Activated CD8-positive, alpha-beta T cell treated with anti-CD3 and anti-CD28 coated beads, Interleukin-2, amount 10 ng/mL, durations not matched to agents 7 days and 5 days (primary cell): Measurements from ENCODE around the gene MBD6. TPM values are rescaled to one million over a fixed set of nuclear protein-coding genes. Genes with fewer than 3 reads are reported as not detected.
"Not testable (repeated sequence)": the region's sequence is repeated elsewhere in the genome, so short reads cannot be mapped to it uniquely, and the experiment has no call there.

Experiments used
- ATAC-seq: fragments of 150-1000 bp; cut with Tn5 transposase; one replicate; pipeline ENCODE4 v1.10.0; 2021; ENCODE audit warnings: moderate library complexity
- CTCF ChIA-PET: fragments of 350-600 bp; sonication (Branson Sonifier 250); formaldehyde crosslinking; loops from one replicate; lab custom pipeline; 2021; ENCODE audit warnings: antibody characterized with exemption; lab: Charles Lee
- POLR2A ChIA-PET: fragments of 350-600 bp; sonication (Branson Sonifier 250); formaldehyde crosslinking; loops from one replicate; lab custom pipeline; 2021; ENCODE audit warnings: antibody characterized with exemption; lab: Charles Lee
- DNase-seq: peaks from one replicate; pipeline ENCODE4 v3.0.0-alpha.2; 2020
- H3K27ac Mint-ChIP-seq: one replicate; pipeline ENCODE4 v1.8.0; 2021; ENCODE audit warnings: mild to moderate bottlenecking, mixed read lengths
- H3K27me3 Mint-ChIP-seq: one replicate; pipeline ENCODE4 v1.8.0; 2021; ENCODE audit warnings: low read depth, mixed read lengths
- H3K36me3 Mint-ChIP-seq: one replicate; pipeline ENCODE4 v1.8.0; 2021; ENCODE audit warnings: low read depth, mixed read lengths
- H3K4me1 Mint-ChIP-seq: one replicate; pipeline ENCODE4 v1.8.0; 2021; ENCODE audit warnings: low read depth, mixed read lengths
- H3K4me3 Mint-ChIP-seq: one replicate; pipeline ENCODE4 v1.8.0; 2021; ENCODE audit warnings: mild to moderate bottlenecking, mixed read lengths
- H3K9me3 Mint-ChIP-seq: one replicate; pipeline ENCODE4 v1.8.0; 2022; ENCODE audit warnings: mixed read lengths; ENCODE audit not compliant: insufficient read depth
- total RNA-seq, 2 experiments: library from RNA; stranded (reverse); gene quantifications; one replicate each; pipeline ENCODE4 v1.2.3, GENCODE V29; 2021

The MBD6 gene
- total RNA-seq, 2 experiments from 2014 or later: 68.4 to 71.4 TPM

DNA sequence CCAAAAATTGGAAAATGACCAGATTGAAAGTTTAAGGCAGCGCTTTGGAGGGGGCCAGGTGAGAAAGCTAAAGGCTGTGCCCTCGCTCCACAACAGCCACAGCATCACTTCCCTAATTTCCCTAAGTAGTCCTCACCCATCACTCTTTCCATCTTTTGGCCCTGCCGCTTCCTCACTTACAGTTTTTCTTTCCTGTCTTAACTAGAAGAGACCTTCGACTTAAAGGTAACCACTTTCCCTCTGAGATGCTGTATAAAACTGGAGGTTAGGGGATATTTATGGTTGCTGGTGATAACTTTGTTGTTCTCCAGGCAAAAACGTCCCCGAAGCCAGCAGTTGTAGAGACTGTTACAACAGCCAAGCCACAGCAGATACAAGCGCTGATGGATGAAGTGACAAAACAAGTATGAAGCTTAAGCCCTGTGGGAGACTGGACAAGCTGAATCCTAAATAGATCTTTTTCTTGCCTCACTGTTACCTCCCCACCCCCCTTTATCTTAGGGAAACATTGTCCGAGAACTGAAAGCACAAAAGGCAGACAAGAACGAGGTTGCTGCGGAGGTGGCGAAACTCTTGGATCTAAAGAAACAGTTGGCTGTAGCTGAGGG is 6.6 kb upstream of the MBD6 start:
- ATAC-seq (no peak), DNase-seq (no peak)
- POLR2A ChIA-PET: interaction anchor here (1.2 to 5.2 kb wide), 2 partner anchors 10 to 37 kb away, joined by 3 to 74 read pairs; partner anchors contain the start of gene ARHGAP9
- peaks cover 32% of the 10 kb centered on the region for H3K4me1 Mint-ChIP-seq
- CTCF ChIA-PET: interaction anchor here (1.3 to 3.9 kb wide), 4 partner anchors 35 to 64 kb away, joined by 3 to 15 read pairs (median 8); no protein-coding TSS in a partner anchor
- H3K36me3 Mint-ChIP-seq: peaks cover 80% of the 10 kb centered on the region
- peak overlapping the region; percentile 13 for H3K27ac Mint-ChIP-seq
- no peaks in the 10 kb centered on the region for H3K9me3 Mint-ChIP-seq
- H3K27me3 Mint-ChIP-seq: no peaks in the 10 kb centered on the region
- no peak overlapping the region for H3K4me3 Mint-ChIP-seq

DNA sequence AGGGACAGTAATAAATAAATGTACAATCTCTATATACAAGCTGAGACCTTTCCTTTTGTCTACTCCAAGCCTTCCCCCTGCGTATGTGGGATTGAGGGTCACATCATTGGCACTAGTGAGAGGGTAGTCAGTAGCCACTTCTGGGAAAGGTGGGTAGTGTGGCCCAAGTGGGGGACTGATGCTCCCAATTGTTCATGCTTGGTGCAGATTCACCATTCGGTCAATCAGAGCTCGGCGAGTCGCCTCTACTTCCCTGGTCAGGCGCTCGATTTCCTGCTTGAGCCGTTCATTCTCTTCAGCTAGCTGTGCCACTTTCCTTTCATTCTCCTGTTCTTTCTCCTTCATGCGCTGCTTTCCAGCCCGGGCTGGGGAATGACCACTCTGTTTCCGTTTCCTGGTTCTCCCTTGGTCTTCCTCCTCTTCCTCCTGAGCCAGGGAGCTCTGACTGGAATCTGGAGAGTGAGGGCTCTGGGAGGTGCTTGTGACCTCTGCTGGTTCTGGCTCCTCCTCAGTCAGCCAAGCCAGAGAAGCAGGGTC is 5.9 kb upstream of the MBD6 start:
- ChIA-PET POLR2A (interaction anchor here (5.2 kb wide), 1 partner anchor 38 kb away, joined by 74 read pairs; the partner anchor contains the start of gene ARHGAP9), CTCF (interaction anchor here (0.6 to 3.9 kb wide), 4 partner anchors 17 to 58 kb away, joined by 3 to 15 read pairs (median 7); no protein-coding TSS in a partner anchor)
- Mint-ChIP-seq H3K9me3 (no peaks in the 10 kb centered on the region), H3K27ac (peak overlapping the region; percentile 2), H3K27me3 (no peaks in the 10 kb centered on the region), H3K36me3 (peaks cover 78% of the 10 kb centered on the region), H3K4me1 (peaks cover 39% of the 10 kb centered on the region), H3K4me3 (no peak overlapping the region)
- no peak for ATAC-seq
- no peak for DNase-seq

DNA sequence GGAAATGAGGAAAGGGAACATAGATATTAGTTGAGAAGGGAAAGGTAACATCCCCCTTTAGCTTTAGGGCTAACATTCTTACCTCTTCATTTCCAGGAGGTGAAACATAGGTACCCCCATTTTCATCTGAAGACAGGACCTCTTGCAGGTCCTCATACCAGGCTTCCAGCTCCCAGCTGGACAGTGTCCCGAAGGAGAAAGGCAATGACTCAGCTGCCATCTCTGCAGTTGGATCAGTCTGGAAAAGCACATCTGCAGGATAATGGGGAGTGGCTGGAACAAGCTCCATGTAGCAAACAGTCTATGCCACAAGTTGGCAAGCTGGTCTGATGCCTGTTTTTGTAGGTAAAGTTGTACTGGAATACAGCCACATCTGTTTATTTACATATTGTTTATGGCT is 5.4 kb upstream of the MBD6 start:
- Mint-ChIP-seq H3K27me3 (no peaks in the 10 kb centered on the region), H3K36me3 (peaks cover 75% of the 10 kb centered on the region), H3K27ac (no peak overlapping the region), H3K4me3 (no peak overlapping the region), H3K9me3 (no peaks in the 10 kb centered on the region), H3K4me1 (peaks cover 44% of the 10 kb centered on the region)
- DNase-seq (no peak), ATAC-seq (no peak)
- POLR2A ChIA-PET: interaction anchor here (0.8 to 5.2 kb wide), 2 partner anchors 29 to 39 kb away, joined by 3 to 74 read pairs; partner anchors contain the start of genes ARHGAP9 and DCTN2
- CTCF ChIA-PET: interaction anchor here (0.6 to 3.9 kb wide), 3 partner anchors 18 to 59 kb away, joined by 3 to 15 read pairs (median 11); no protein-coding TSS in a partner anchor

DNA sequence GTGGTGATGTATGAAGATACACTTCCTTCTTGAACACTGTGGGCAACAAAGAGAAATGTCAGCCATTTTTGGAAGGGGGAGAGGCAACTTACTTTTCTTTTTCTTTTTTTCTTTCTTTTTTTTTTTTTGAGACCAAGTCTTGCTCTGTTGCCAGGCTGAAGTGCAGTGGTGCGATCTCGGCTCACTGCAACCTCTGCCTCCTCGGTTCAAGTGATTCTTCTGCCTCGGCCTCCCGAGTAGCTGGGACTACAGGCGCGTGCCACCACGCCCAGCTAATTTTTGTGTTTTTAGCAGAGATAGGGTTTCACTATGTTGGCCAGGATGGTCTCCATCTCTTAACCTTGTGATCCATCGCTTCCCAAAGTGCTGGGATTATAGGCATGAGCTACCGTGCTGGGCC is 4.9 kb upstream of the MBD6 start:
- POLR2A ChIA-PET: interaction anchor here (0.8 to 5.2 kb wide), 5 partner anchors 8 to 39 kb away, joined by 3 to 74 read pairs (median 4); partner anchors contain the start of genes ARHGAP9 and DCTN2
- peaks cover 41% of the 10 kb centered on the region for H3K4me1 Mint-ChIP-seq
- CTCF ChIA-PET: interaction anchor here (0.6 to 3.9 kb wide), 3 partner anchors 18 to 59 kb away, joined by 3 to 15 read pairs (median 11); no protein-coding TSS in a partner anchor
- H3K36me3 Mint-ChIP-seq: peaks cover 70% of the 10 kb centered on the region
- not testable (repeated sequence) for ATAC-seq, H3K27me3 Mint-ChIP-seq, H3K9me3 Mint-ChIP-seq, DNase-seq, H3K4me3 Mint-ChIP-seq, H3K27ac Mint-ChIP-seq

DNA sequence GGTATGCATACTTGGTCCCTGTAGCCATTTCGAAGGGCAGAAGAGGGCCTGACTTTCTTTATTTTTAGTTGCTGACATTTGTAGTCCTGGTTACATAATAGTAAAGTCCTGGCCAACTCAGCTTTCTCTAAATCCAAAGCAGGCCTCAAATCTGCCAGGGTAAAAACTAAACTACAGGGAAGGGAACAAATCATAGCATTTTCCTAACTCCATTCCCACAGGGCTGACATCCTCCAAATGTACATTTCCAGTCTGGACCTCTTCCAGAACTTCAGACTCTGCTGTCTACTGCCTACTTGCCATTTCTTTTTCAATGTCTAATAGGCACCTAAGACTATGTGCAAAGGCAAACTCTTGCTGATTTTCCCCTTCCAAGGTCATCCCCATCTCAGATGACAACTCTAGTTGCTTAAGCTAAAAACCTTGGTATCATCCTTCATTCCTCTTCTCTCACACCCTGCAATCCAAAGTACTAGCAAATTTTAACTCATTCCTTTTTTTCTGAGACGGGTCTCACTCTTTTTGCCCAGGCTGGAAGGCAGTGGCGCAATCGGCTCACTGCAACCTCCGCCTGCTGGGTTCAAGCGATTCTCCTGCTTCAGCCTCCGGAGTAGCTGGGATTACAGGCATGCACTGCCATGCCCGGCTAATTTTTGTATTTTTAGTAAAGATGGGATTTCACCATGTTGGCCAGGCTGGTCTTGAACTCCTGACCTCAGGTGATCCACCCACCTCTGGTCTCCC is 4.3 kb upstream of the MBD6 start:
- H3K4me3 Mint-ChIP-seq: peak overlapping the region; percentile 86
- ChIA-PET CTCF (interaction anchor here (1.1 to 3.9 kb wide), 3 partner anchors 41 to 102 kb away, joined by 3 to 15 read pairs (median 11); no protein-coding TSS in a partner anchor), POLR2A (interaction anchor here (0.6 to 5.2 kb wide), 5 partner anchors 9 to 40 kb away, joined by 3 to 74 read pairs (median 4); partner anchors contain the start of gene ARHGAP9)
- no peak for DNase-seq
- H3K27ac Mint-ChIP-seq: peak overlapping the region; percentile 62
- no peaks in the 10 kb centered on the region for H3K9me3 Mint-ChIP-seq
- peaks cover 42% of the 10 kb centered on the region for H3K4me1 Mint-ChIP-seq
- no peaks in the 10 kb centered on the region for H3K27me3 Mint-ChIP-seq
- no peak for ATAC-seq
- H3K36me3 Mint-ChIP-seq: peaks cover 63% of the 10 kb centered on the region

DNA sequence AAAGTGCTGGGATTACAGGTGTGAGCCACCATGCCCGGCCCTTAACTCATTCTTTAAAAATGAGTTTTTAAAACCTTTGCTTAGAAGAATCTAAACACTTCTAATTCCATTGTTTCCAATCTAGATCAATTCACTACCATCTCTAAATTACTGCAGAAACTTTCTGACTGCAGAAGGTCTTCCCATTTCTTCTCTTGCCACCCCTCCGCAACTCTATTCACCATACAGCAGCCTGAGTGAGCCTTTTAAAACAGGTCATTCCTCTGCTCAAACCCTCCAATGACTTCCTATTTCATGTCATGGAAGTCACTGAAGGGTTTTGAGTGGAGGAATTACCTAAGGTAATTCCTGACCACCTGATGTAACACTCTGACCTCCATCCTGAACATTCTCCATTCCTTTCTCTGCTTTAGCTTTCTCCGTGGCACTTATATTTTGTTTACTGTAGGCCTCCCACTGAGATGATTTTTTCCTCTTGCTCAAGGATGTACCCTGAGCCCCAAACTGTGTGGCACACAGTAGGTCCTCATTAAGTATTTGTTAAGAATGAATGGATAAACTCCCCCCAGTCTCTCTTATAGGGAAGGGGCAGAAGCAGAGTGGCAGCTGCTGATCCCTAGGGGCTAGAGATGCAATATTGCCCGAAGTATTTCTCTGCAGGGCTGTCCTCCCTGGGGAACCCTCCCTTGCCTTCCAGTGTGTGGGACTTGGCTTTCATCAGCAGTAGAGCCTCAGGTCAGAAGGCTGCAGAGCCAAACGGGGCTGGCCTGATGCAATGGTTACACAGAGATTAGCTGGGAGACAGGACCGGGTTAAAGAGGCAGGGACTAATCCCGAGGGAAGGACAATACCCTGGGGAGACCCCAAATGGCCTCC is 3.5 kb upstream of the MBD6 start:
- peaks cover 66% of the 10 kb centered on the region for H3K36me3 Mint-ChIP-seq
- peaks cover 51% of the 10 kb centered on the region for H3K4me1 Mint-ChIP-seq
- no peak for DNase-seq
- no peak for ATAC-seq
- H3K4me3 Mint-ChIP-seq: peak overlapping the region; percentile 86
- no peaks in the 10 kb centered on the region for H3K9me3 Mint-ChIP-seq
- ChIA-PET CTCF (interaction anchor here (1.0 to 3.9 kb wide), 4 partner anchors 42 to 102 kb away, joined by 3 to 15 read pairs (median 6); partner anchors contain the start of gene GLI1), POLR2A (interaction anchor here (0.6 to 5.2 kb wide), 11 partner anchors 9 to 73 kb away, joined by 3 to 74 read pairs (median 9); partner anchors contain the start of genes ARHGAP9, DCTN2 and GLI1)
- H3K27me3 Mint-ChIP-seq: no peaks in the 10 kb centered on the region
- peak overlapping the region; percentile 100 for H3K27ac Mint-ChIP-seq

DNA sequence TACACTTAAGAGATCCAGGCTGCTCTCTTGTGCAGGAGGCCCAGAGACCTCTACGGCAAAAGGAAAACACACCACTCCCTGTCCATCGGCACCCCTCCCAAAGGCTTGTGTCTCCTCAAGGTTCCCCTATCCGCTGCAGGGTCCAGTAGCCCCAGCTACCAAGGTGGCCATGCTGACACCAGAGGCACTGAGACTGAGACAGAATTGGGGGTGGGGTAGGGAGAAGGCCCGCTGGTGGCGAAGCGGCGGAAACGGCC is 2.9 kb upstream of the MBD6 start:
- peaks cover 56% of the 10 kb centered on the region for H3K4me1 Mint-ChIP-seq

DNA sequence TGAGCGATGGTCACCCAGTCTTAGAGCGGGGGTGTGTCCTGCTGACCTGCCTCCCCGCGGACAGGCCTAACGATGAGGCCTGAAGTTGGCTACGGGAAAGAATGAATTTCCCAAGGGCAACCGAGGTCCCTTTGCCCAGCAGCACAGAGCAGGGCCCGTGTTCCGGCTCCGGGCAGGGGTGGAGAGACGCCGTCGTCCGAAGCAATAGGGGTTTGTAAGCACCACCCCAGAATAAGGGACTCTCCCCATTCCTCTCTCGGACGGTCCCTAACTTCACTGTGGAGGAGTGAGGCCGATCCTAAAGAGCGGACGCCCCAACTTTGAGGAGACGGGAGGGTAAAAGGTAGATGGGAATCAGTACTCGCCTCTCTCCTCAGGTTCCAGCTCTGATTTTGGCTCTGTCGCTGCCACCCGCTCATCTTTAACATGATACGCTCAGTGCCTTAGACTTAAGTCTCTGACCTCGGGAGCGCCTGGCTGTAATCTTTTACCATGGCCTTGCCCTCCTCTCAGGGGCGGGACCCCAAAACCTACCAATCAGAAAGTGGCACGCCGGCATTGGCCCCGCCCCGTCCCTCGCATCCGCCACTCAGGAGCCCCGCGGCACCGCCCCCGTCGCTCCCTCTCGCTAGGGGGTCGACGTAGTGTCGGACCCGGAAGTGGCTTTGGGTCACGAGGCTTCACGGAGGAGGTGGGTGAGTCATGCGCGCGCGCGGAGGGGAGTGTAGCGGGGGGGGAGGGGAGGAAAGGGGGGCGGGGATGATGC is 2.4 kb upstream of the MBD6 start, which contains the start of gene DDIT3:
Gene DDIT3, minus strand, starts transcription at position 462 of the 766 bp plus-strand sequence. CDS start 3,108 bp downstream, outside the sequence.
- peaks cover 59% of the 10 kb centered on the region for H3K4me1 Mint-ChIP-seq
- ChIA-PET POLR2A (interaction anchor here (0.6 to 5.2 kb wide), 16 partner anchors 11 to 1547 kb away, joined by 3 to 74 read pairs (median 6); partner anchors contain the start of genes ARHGAP9, DCTN2, GLI1 and RAB5B), CTCF (interaction anchor here (0.6 to 2.4 kb wide), 9 partner anchors 8 to 221 kb away, joined by 3 to 8 read pairs (median 3); partner anchors contain the start of gene GLI1)
- DNase-seq (peak; percentile 99), ATAC-seq (peak; percentile 75)
- H3K9me3 Mint-ChIP-seq: no peaks in the 10 kb centered on the region
- H3K27ac Mint-ChIP-seq: peak within 1 kb of the TSS; percentile 100
- H3K36me3 Mint-ChIP-seq: peaks cover 60% of the 10 kb centered on the region
- no peaks in the 10 kb centered on the region for H3K27me3 Mint-ChIP-seq
- H3K4me3 Mint-ChIP-seq: peak within 1 kb of the TSS; percentile 86

More for the DNA sequence above, 2.9 kb upstream of the MBD6 start:
- Mint-ChIP-seq H3K27me3 (no peaks in the 10 kb centered on the region), H3K9me3 (no peaks in the 10 kb centered on the region), H3K27ac (peak overlapping the region; percentile 100), H3K4me3 (peak overlapping the region; percentile 86), H3K36me3 (peaks cover 65% of the 10 kb centered on the region)
- ATAC-seq (peak; percentile 1), DNase-seq (peak; percentile 39)
- ChIA-PET POLR2A (interaction anchor here (0.6 to 5.2 kb wide), 14 partner anchors 12 to 409 kb away, joined by 3 to 74 read pairs (median 6); partner anchors contain the start of genes ARHGAP9, DCTN2, GLI1 and STAT6), CTCF (interaction anchor here (1.0 to 2.4 kb wide), 3 partner anchors 42 to 221 kb away, joined by 3 to 8 read pairs (median 3); partner anchors contain the start of gene GLI1)

DNA sequence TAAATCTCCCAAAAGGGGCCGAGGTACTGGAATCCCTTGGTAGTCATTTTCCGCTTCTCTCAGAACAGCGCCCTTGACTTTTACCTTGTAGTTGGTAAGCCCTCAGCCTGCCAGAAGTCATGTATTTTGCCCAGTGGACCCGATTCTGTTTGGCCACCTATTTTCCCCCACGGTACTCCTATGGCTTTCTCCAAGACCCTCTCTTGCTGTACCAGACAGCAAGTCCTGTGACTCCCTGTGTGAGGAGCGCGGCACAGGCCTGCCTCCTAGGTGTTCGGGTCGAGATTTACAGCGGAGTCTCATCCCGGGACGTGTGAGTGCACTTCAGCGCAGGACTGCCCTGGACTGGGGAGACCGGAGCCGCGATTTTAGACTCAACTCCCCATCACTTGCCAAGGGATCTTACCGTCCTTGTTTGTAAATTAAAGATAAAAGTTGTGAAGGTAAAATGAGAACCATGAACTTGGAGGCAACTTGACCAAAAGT is 1.1 kb upstream of the MBD6 start:
- CTCF ChIA-PET: interaction anchor here (1.0 to 2.4 kb wide), 3 partner anchors 44 to 63 kb away, joined by 3 to 8 read pairs (median 3); partner anchors contain the start of gene GLI1

More for the DNA sequence above, 1.1 kb upstream of the MBD6 start:
- peaks cover 64% of the 10 kb centered on the region for H3K4me1 Mint-ChIP-seq
- peaks cover 52% of the 10 kb centered on the region for H3K36me3 Mint-ChIP-seq
- peak overlapping the region; percentile 100 for H3K27ac Mint-ChIP-seq
- H3K9me3 Mint-ChIP-seq: no peaks in the 10 kb centered on the region
- POLR2A ChIA-PET: interaction anchor here (1.2 to 5.2 kb wide), 4 partner anchors 35 to 1548 kb away, joined by 3 to 74 read pairs (median 8); partner anchors contain the start of genes ARHGAP9, RAB5B and STAT6
- ATAC-seq (no peak), DNase-seq (no peak)
- no peaks in the 10 kb centered on the region for H3K27me3 Mint-ChIP-seq
- H3K4me3 Mint-ChIP-seq: peak overlapping the region; percentile 86
